Esophagus muscularis mucosa (tissue), 3 donors: ENCODE data around the gene RBMS3.

Experiments used
- CTCF ChIP-seq, 3 experiments: fragments of 200-600 bp in 2 of 3; fragments of 450-650 bp in 1 of 3; sonication (generic) in 2 of 3; IDR thresholded peaks; one replicate each; pipeline ENCODE4 v1.5.1; 2017 to 2019; ENCODE audit warnings: antibody characterized with exemption in 3 of 3, mild to moderate bottlenecking in 2 of 3, moderate library complexity in 1 of 3
- POLR2A ChIP-seq: fragments of 450-650 bp; IDR thresholded peaks from one replicate; pipeline ENCODE4 v1.6.1; 2017; ENCODE audit warnings: antibody characterized with exemption, moderate library complexity, mild to moderate bottlenecking, low read depth

GRCh38 chr3:29279806-29280205, 1.1 kb upstream of the RBMS3 start:
- TF ChIP-seq CTCF (IDR thresholded peaks at IDR 0.05) (no peak), POLR2A (no peak)
